Measurements from ENCODE around the gene AZGP1.

GRCh38 chr7:100021297-100021696 lies 45.5 kb upstream of the AZGP1 start:
- no peak for TF ChIP-seq CTCF (IDR thresholded peaks at IDR 0.05)
- TF ChIP-seq POLR2AphosphoS5 (IDR thresholded peaks at IDR 0.05): no peak
